ENCODE results near the gene CLRN1.

DNA sequence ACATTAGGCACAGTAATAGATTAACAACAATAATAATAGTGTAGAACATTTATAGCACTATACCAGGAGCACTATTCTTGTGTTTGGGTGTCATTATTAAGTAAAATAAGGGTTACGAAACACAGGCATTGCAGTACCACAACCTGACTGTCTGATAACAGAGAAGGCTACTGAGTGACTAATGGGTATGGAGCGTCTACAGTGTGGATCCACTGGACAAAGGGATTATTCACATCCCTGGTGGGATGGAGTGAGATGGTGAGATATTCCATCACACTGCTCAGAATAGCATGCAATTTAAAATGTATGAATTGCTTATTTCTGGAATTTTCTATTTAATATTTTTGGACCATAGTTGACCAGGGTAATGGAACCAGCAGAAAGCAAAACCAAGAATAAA is 85.5 kb downstream of the CLRN1 start:
- TF ChIP-seq, protein P1, sequence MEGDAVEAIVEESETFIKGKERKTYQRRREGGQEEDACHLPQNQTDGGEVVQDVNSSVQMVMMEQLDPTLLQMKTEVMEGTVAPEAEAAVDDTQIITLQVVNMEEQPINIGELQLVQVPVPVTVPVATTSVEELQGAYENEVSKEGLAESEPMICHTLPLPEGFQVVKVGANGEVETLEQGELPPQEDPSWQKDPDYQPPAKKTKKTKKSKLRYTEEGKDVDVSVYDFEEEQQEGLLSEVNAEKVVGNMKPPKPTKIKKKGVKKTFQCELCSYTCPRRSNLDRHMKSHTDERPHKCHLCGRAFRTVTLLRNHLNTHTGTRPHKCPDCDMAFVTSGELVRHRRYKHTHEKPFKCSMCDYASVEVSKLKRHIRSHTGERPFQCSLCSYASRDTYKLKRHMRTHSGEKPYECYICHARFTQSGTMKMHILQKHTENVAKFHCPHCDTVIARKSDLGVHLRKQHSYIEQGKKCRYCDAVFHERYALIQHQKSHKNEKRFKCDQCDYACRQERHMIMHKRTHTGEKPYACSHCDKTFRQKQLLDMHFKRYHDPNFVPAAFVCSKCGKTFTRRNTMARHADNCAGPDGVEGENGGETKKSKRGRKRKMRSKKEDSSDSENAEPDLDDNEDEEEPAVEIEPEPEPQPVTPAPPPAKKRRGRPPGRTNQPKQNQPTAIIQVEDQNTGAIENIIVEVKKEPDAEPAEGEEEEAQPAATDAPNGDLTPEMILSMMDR (IDR thresholded peaks at IDR 0.05; ENCODE audit: borderline replicate concordance, extremely low read depth, low read length, poor library complexity, severe bottlenecking), result no peak
- no peak for TF ChIP-seq EZH2 (IDR thresholded peaks at IDR 0.05; ENCODE audit: borderline replicate concordance, low read depth, low read length, severe bottlenecking)

Measured in DND-41 (cell line).